ENCODE measurements around the gene TBX10. TPM values are rescaled to one million over a fixed set of nuclear protein-coding genes. Genes with fewer than 3 reads are reported as not detected.

The TBX10 gene
- polyA plus RNA-seq, 1 donor (not counting 4 experiments of a cell fraction or from before 2014, with no cell fraction given): not detected

- Histone ChIP-seq H3K79me2 (ENCODE audit: control insufficient read depth, insufficient read depth, low read length) (no peaks in the 10 kb centered on the region), H3K4me3 (ENCODE audit: control insufficient read depth in 2 of 3, extremely low read depth in 1 of 3, insufficient read depth in 2 of 3, low read depth in 1 of 3, low read length in 3 of 3) (no peak overlapping the region), H3K9me3 (ENCODE audit: control insufficient read depth, low read depth, low read length) (no peaks in the 10 kb centered on the region), H3K9me1 (ENCODE audit: control insufficient read depth, extremely low read depth, insufficient read depth, low read length) (no peaks in the 10 kb centered on the region), H3K36me3 (ENCODE audit: control insufficient read depth in 2 of 2, extremely low read depth in 1 of 2, insufficient read depth in 2 of 2, low read length in 2 of 2) (no peaks in the 10 kb centered on the region), H4K20me1 (ENCODE audit: control insufficient read depth, extremely low read depth, insufficient read depth, low read length) (no peaks in the 10 kb centered on the region), H3K9ac (ENCODE audit: control insufficient read depth, extremely low read depth, insufficient read depth, low read length) (no peak overlapping the region), H2AFZ (ENCODE audit: control insufficient read depth, low read length) (no peak overlapping the region), H3K4me1 (ENCODE audit: control insufficient read depth, extremely low read depth, insufficient read depth, low read length) (peaks cover 16% of the 10 kb centered on the region), H3K27ac (ENCODE audit: control insufficient read depth, insufficient read depth, low read length) (no peak overlapping the region), H3K4me2 (ENCODE audit: control insufficient read depth, extremely low read depth, insufficient read depth, low read depth, low read length) (no peak overlapping the region), H3K27me3 (ENCODE audit: control insufficient read depth, extremely low read depth, insufficient read depth, low read length) (no peaks in the 10 kb centered on the region)
- TF ChIP-seq, protein P1, sequence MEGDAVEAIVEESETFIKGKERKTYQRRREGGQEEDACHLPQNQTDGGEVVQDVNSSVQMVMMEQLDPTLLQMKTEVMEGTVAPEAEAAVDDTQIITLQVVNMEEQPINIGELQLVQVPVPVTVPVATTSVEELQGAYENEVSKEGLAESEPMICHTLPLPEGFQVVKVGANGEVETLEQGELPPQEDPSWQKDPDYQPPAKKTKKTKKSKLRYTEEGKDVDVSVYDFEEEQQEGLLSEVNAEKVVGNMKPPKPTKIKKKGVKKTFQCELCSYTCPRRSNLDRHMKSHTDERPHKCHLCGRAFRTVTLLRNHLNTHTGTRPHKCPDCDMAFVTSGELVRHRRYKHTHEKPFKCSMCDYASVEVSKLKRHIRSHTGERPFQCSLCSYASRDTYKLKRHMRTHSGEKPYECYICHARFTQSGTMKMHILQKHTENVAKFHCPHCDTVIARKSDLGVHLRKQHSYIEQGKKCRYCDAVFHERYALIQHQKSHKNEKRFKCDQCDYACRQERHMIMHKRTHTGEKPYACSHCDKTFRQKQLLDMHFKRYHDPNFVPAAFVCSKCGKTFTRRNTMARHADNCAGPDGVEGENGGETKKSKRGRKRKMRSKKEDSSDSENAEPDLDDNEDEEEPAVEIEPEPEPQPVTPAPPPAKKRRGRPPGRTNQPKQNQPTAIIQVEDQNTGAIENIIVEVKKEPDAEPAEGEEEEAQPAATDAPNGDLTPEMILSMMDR (optimal IDR thresholded peaks at IDR 0.05 in 1 of 3, IDR thresholded peaks at IDR 0.05 in 1 of 3, conservative IDR thresholded peaks at IDR 0.05 in 1 of 3; ENCODE audit: extremely low read depth in 1 of 3, insufficient read depth in 2 of 3, low read length in 3 of 3): no peak
- TF ChIP-seq EZH2 (IDR thresholded peaks at IDR 0.05; ENCODE audit: low read length): no peak
- dilution Hi-C loops (cut with MboI; ENCODE audit: extremely low pct_ligation_motif_present, low sequenced_read_pairs): no loop called here
- FAIRE-seq (no peak), DNase-seq (ENCODE audit: low read depth, low spot score) (no peak)
These were observed 31.0 kb upstream of the TBX10 start for GRCh38 chr11:67670316-67671210.

DNA sequence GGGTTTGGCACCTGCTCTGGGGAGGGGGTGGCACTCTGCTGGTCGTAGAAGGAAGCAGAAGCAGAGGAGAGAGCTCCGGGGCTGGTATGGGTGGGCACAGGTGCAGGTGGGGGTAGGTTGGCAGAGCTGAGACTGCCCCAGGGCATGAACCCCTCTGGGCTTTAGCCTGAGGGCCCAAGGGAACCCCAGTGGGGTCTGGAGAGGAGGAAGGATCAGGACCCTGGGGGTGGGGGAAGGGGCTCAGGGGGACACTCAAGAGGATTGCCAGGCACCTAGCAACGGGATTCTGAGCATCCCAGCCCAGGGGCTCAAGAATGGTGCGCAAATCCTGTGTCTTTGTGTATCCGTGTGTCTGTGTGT is 28.6 kb upstream of the TBX10 start:
- Histone ChIP-seq H3K4me3 (ENCODE audit: control insufficient read depth in 2 of 3, extremely low read depth in 1 of 3, insufficient read depth in 2 of 3, low read depth in 1 of 3, low read length in 3 of 3) (no peak overlapping the region), H3K9me3 (ENCODE audit: control insufficient read depth, low read depth, low read length) (no peaks in the 10 kb centered on the region), H3K9me1 (ENCODE audit: control insufficient read depth, extremely low read depth, insufficient read depth, low read length) (no peaks in the 10 kb centered on the region), H3K36me3 (ENCODE audit: control insufficient read depth in 2 of 2, extremely low read depth in 1 of 2, insufficient read depth in 2 of 2, low read length in 2 of 2) (no peaks in the 10 kb centered on the region), H3K4me2 (ENCODE audit: control insufficient read depth, extremely low read depth, insufficient read depth, low read depth, low read length) (no peak overlapping the region), H3K27me3 (ENCODE audit: control insufficient read depth, extremely low read depth, insufficient read depth, low read length) (no peaks in the 10 kb centered on the region), H3K4me1 (ENCODE audit: control insufficient read depth, extremely low read depth, insufficient read depth, low read length) (no peaks in the 10 kb centered on the region), H3K9ac (ENCODE audit: control insufficient read depth, extremely low read depth, insufficient read depth, low read length) (no peak overlapping the region), H2AFZ (ENCODE audit: control insufficient read depth, low read length) (no peak overlapping the region), H3K79me2 (ENCODE audit: control insufficient read depth, insufficient read depth, low read length) (no peaks in the 10 kb centered on the region), H3K27ac (ENCODE audit: control insufficient read depth, insufficient read depth, low read length) (no peak overlapping the region), H4K20me1 (ENCODE audit: control insufficient read depth, extremely low read depth, insufficient read depth, low read length) (no peaks in the 10 kb centered on the region)
- FAIRE-seq: no peak
- TF ChIP-seq, protein P1 (optimal IDR thresholded peaks at IDR 0.05 in 1 of 3, IDR thresholded peaks at IDR 0.05 in 1 of 3, conservative IDR thresholded peaks at IDR 0.05 in 1 of 3; ENCODE audit: extremely low read depth in 1 of 3, insufficient read depth in 2 of 3, low read length in 3 of 3): no peak
- no peak for TF ChIP-seq EZH2 (IDR thresholded peaks at IDR 0.05; ENCODE audit: low read length)
- DNase-seq (ENCODE audit: low read depth, low spot score): no peak
- dilution Hi-C loops (cut with MboI; ENCODE audit: extremely low pct_ligation_motif_present, low sequenced_read_pairs): no loop called here

Data from keratinocyte (primary cell).